ENCODE data around the gene LRRC3C. TPM values are rescaled to one million over a fixed set of nuclear protein-coding genes. Genes with fewer than 3 reads are reported as not detected.

Gene LRRC3C
- total RNA-seq, 1 donor from 2014 or later: not detected

- no peak for FAIRE-seq
- H3K4me3 Mint-ChIP-seq (ENCODE audit: unreplicated experiment): peak overlapping the region; percentile 95
- peaks cover 40% of the 10 kb centered on the region for H3K79me2 ChIP-seq (ENCODE audit: insufficient read depth, low read length)
Observed at GRCh38 chr17:39979893-39980350, 52.4 kb downstream of the LRRC3C start.

GRCh38 chr17:39980351-39981206 lies 53.0 kb downstream of the LRRC3C start, which contains the start of gene PSMD3:
TSS of gene PSMD3 (plus strand) at chr17:39980807. CDS start at chr17:39980971, 164 bp downstream.
- Histone ChIP-seq H3K4me3 (ENCODE audit: insufficient read depth, low read depth, low read length) (peak within 1 kb of the TSS; percentile 99), H3K9me3 (ENCODE audit: insufficient read depth, low read depth, low read length) (no peaks in the 10 kb centered on the region), H3K36me3 (ENCODE audit: insufficient read depth, low read length) (peaks cover 11% of the 10 kb centered on the region), H3K9ac (ENCODE audit: low read length) (peak within 1 kb of the TSS; percentile 100), H3K27me3 (ENCODE audit: insufficient read depth, low read length) (no peaks in the 10 kb centered on the region), H2AFZ (ENCODE audit: low read depth, low read length) (peak within 1 kb of the TSS; percentile 83), H3K79me2 (ENCODE audit: insufficient read depth, low read length) (peaks cover 45% of the 10 kb centered on the region), H3K4me2 (ENCODE audit: low read length) (peak within 1 kb of the TSS; percentile 99), H4K20me1 (ENCODE audit: insufficient read depth, low read length) (peaks cover 36% of the 10 kb centered on the region), H3K4me1 (ENCODE audit: insufficient read depth, low read length) (peaks cover 21% of the 10 kb centered on the region), H3K27ac (ENCODE audit: low read depth, low read length) (peak within 1 kb of the TSS; percentile 95)
- Mint-ChIP-seq H3K4me1 (ENCODE audit: low read depth, unreplicated experiment) (peaks cover 17% of the 10 kb centered on the region), H3K9me3 (ENCODE audit: unreplicated experiment) (no peaks in the 10 kb centered on the region), H3K27ac (ENCODE audit: unreplicated experiment) (peak within 1 kb of the TSS; percentile 99), H3K36me3 (ENCODE audit: low read depth, unreplicated experiment) (peaks cover 5% of the 10 kb centered on the region), H3K27me3 (ENCODE audit: low read depth, unreplicated experiment) (no peaks in the 10 kb centered on the region), H3K4me3 (ENCODE audit: unreplicated experiment) (peak within 1 kb of the TSS; percentile 95)
- TF ChIP-seq CTCF (IDR thresholded peaks at IDR 0.05; ENCODE audit: insufficient read depth, low read depth, low read length): peak; percentile 85
- TF ChIP-seq EZH2 (IDR thresholded peaks at IDR 0.05; ENCODE audit: insufficient read depth, low read length): no peak
- DNase-seq (ENCODE audit: low read depth) (peak; percentile 99), FAIRE-seq (peak; percentile 54)

More at GRCh38 chr17:39979893-39980350, 52.4 kb downstream of the LRRC3C start:
- H3K36me3 Mint-ChIP-seq (ENCODE audit: low read depth, unreplicated experiment): peaks cover 1% of the 10 kb centered on the region
- Histone ChIP-seq H3K4me1 (ENCODE audit: insufficient read depth, low read length) (peaks cover 21% of the 10 kb centered on the region), H4K20me1 (ENCODE audit: insufficient read depth, low read length) (peaks cover 30% of the 10 kb centered on the region), H3K4me2 (ENCODE audit: low read length) (peak overlapping the region; percentile 92), H2AFZ (ENCODE audit: low read depth, low read length) (peak overlapping the region; percentile 83), H3K9ac (ENCODE audit: low read length) (peak overlapping the region; percentile 100), H3K27ac (ENCODE audit: low read depth, low read length) (peak overlapping the region; percentile 71), H3K36me3 (ENCODE audit: insufficient read depth, low read length) (peaks cover 6% of the 10 kb centered on the region), H3K4me3 (ENCODE audit: insufficient read depth, low read depth, low read length) (peak overlapping the region; percentile 62), H3K27me3 (ENCODE audit: insufficient read depth, low read length) (no peaks in the 10 kb centered on the region), H3K9me3 (ENCODE audit: insufficient read depth, low read depth, low read length) (no peaks in the 10 kb centered on the region)
- peaks cover 17% of the 10 kb centered on the region for H3K4me1 Mint-ChIP-seq (ENCODE audit: low read depth, unreplicated experiment)
- H3K27me3 Mint-ChIP-seq (ENCODE audit: low read depth, unreplicated experiment): no peaks in the 10 kb centered on the region
- TF ChIP-seq CTCF (IDR thresholded peaks at IDR 0.05; ENCODE audit: insufficient read depth, low read depth, low read length) (no peak), EZH2 (IDR thresholded peaks at IDR 0.05; ENCODE audit: insufficient read depth, low read length) (no peak)
- H3K27ac Mint-ChIP-seq (ENCODE audit: unreplicated experiment): peak overlapping the region; percentile 99
- DNase-seq (ENCODE audit: low read depth): peak; percentile 43
- H3K9me3 Mint-ChIP-seq (ENCODE audit: unreplicated experiment): no peaks in the 10 kb centered on the region
